Measurements from ENCODE around the gene TBC1D17. TPM values are rescaled to one million over a fixed set of nuclear protein-coding genes. Genes with fewer than 3 reads are reported as not detected.
A peak's percentile ranks its signal among the peaks of the same experiment; 100 is the strongest.

TBC1D17 gene
- total RNA-seq, 1 donor from 2014 or later, result 33.9 TPM

- Mint-ChIP-seq H3K4me1 (ENCODE audit: unreplicated experiment) (peaks cover 29% of the 10 kb centered on the region), H3K36me3 (peaks cover 38% of the 10 kb centered on the region), H3K9me3 (peaks cover 4% of the 10 kb centered on the region), H3K4me3 (peak overlapping the region; percentile 78), H3K27me3 (no peaks in the 10 kb centered on the region), H3K27ac (peak overlapping the region; percentile 76)
- TF ChIP-seq CTCF (conservative IDR thresholded peaks at IDR 0.05), result peak; percentile 52
- no peak for DNase-seq (ENCODE audit: extremely low spot score, unreplicated experiment)
Observed at GRCh38 chr19:49916839-49917733, 39.6 kb downstream of the TBC1D17 start.

GRCh38 chr19:49918089-49918488 lies 40.6 kb downstream of the TBC1D17 start:
- H3K4me1 Mint-ChIP-seq (ENCODE audit: unreplicated experiment), result peaks cover 26% of the 10 kb centered on the region
- TF ChIP-seq CTCF (conservative IDR thresholded peaks at IDR 0.05), result no peak
- no peak for DNase-seq (ENCODE audit: extremely low spot score, unreplicated experiment)
- H3K27me3 Mint-ChIP-seq, result no peaks in the 10 kb centered on the region
- H3K9me3 Mint-ChIP-seq, result peaks cover 4% of the 10 kb centered on the region
- peak overlapping the region; percentile 39 for H3K27ac Mint-ChIP-seq
- peaks cover 34% of the 10 kb centered on the region for H3K36me3 Mint-ChIP-seq
- H3K4me3 Mint-ChIP-seq, result no peak overlapping the region

GRCh38 chr19:49920624-49921363 lies 43.3 kb downstream of the TBC1D17 start:
- Mint-ChIP-seq H3K4me3 (no peak overlapping the region), H3K27me3 (no peaks in the 10 kb centered on the region), H3K4me1 (ENCODE audit: unreplicated experiment) (peaks cover 15% of the 10 kb centered on the region), H3K36me3 (peaks cover 15% of the 10 kb centered on the region), H3K27ac (peak overlapping the region; percentile 72), H3K9me3 (no peaks in the 10 kb centered on the region)
- DNase-seq (ENCODE audit: extremely low spot score, unreplicated experiment), result no peak
- TF ChIP-seq CTCF (conservative IDR thresholded peaks at IDR 0.05), result no peak

- Mint-ChIP-seq H3K27ac (no peak overlapping the region), H3K36me3 (peaks cover 9% of the 10 kb centered on the region), H3K4me1 (ENCODE audit: unreplicated experiment) (peaks cover 10% of the 10 kb centered on the region), H3K4me3 (no peak overlapping the region), H3K27me3 (no peaks in the 10 kb centered on the region), H3K9me3 (no peaks in the 10 kb centered on the region)
- DNase-seq (ENCODE audit: extremely low spot score, unreplicated experiment), result no peak
- TF ChIP-seq CTCF (conservative IDR thresholded peaks at IDR 0.05), result no peak
Observed at GRCh38 chr19:49921871-49922795, 44.6 kb downstream of the TBC1D17 start.

Measured in type B pancreatic cell (in vitro differentiated cells).